ENCODE measurements around the gene SMIM23. TPM values are rescaled to one million over a fixed set of nuclear protein-coding genes. Genes with fewer than 3 reads are reported as not detected.

Gene SMIM23
- total and polyA plus RNA-seq, 2 donors (not counting 3 experiments of a cell fraction or from before 2014, with no cell fraction given): not detected

DNA sequence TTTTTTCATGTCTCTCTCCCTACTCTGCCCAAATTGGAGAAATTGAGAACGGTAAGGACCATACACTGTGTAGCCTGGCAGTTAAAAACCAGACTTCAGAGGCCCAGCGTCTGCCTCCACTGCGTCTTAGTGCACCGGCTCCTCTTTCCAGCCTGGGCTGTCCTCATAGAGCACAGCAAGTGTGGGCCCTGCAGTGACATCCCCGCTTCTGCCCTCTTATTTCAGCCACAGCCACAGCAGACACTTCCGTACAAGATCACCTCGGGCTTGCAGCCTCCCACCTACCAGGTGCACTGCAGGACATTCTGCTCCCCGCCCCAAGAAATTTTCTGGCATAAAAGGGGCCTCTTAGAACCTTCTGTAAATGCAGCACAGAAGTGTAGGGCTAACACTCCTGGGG, 21.4 kb upstream of the SMIM23 start:
- Histone ChIP-seq H3K4me3 (replicated peaks in 1 of 3; ENCODE audit: insufficient read depth in 1 of 3, low read depth in 1 of 3, low read length in 3 of 3) (no peak overlapping the region), H3K27ac (ENCODE audit: insufficient read depth, low read depth, low read length) (no peak overlapping the region), H4K20me1 (replicated peaks; ENCODE audit: control insufficient read depth, extremely low read depth, insufficient read depth, low read length) (no peaks in the 10 kb centered on the region), H3K4me2 (ENCODE audit: insufficient read depth, low read length) (no peak overlapping the region), H3K9me1 (replicated peaks; ENCODE audit: control insufficient read depth, extremely low read depth, insufficient read depth, low read length) (no peaks in the 10 kb centered on the region), H2AFZ (ENCODE audit: low read depth, low read length) (no peak overlapping the region), H3K36me3 (ENCODE audit: control insufficient read depth in 2 of 2, extremely low read depth in 1 of 2, insufficient read depth in 2 of 2, low read length in 2 of 2) (no peaks in the 10 kb centered on the region), H3K9ac (replicated peaks; ENCODE audit: extremely low read depth, insufficient read depth, low read length) (no peak overlapping the region), H3K27me3 (ENCODE audit: control insufficient read depth in 2 of 2, insufficient read depth in 2 of 2, low read length in 2 of 2) (peaks cover 0 to 5% of the 10 kb centered on the region in 2 experiments), H3K4me1 (ENCODE audit: control insufficient read depth, extremely low read depth, insufficient read depth, low read length) (peaks cover 2% of the 10 kb centered on the region), H3K79me2 (ENCODE audit: control insufficient read depth, insufficient read depth, low read length) (no peaks in the 10 kb centered on the region), H3K9me3 (replicated peaks; ENCODE audit: control insufficient read depth, insufficient read depth, low read length) (no peaks in the 10 kb centered on the region)
- POLR2A ChIA-PET: no interaction called here
- intact Hi-C loops (cut with micrococcal nuclease) (no loop called here), dilution Hi-C loops (cut with MboI; ENCODE audit: extremely low pct_ligation_motif_present, low sequenced_read_pairs) (no loop called here)
- no TSS peak for BruUV-seq (replicated peaks)
- FAIRE-seq (no peak), DNase-seq (ENCODE audit: low read depth, low spot score) (no peak)
- no peak for TF ChIP-seq MYC (IDR thresholded peaks at IDR 0.05; ENCODE audit: low read depth, low read length)
- TF ChIP-seq, protein P1, sequence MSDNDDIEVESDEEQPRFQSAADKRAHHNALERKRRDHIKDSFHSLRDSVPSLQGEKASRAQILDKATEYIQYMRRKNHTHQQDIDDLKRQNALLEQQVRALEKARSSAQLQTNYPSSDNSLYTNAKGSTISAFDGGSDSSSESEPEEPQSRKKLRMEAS (IDR thresholded peaks at IDR 0.05; ENCODE audit: insufficient read depth, insufficient read length): no peak
- TF ChIP-seq, protein P2, sequence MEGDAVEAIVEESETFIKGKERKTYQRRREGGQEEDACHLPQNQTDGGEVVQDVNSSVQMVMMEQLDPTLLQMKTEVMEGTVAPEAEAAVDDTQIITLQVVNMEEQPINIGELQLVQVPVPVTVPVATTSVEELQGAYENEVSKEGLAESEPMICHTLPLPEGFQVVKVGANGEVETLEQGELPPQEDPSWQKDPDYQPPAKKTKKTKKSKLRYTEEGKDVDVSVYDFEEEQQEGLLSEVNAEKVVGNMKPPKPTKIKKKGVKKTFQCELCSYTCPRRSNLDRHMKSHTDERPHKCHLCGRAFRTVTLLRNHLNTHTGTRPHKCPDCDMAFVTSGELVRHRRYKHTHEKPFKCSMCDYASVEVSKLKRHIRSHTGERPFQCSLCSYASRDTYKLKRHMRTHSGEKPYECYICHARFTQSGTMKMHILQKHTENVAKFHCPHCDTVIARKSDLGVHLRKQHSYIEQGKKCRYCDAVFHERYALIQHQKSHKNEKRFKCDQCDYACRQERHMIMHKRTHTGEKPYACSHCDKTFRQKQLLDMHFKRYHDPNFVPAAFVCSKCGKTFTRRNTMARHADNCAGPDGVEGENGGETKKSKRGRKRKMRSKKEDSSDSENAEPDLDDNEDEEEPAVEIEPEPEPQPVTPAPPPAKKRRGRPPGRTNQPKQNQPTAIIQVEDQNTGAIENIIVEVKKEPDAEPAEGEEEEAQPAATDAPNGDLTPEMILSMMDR (IDR thresholded peaks at IDR 0.05; ENCODE audit: extremely low read depth in 1 of 2, insufficient read depth in 1 of 2, low read depth in 1 of 2, low read length in 2 of 2): no peak
- TF ChIP-seq POLR2A (IDR thresholded peaks at IDR 0.05; ENCODE audit: low read depth, low read length): no peak
- no peak for TF ChIP-seq JUN (IDR thresholded peaks at IDR 0.05; ENCODE audit: borderline replicate concordance, insufficient read depth, insufficient read length, low read depth)
- TF ChIP-seq GATA2 (IDR thresholded peaks at IDR 0.05; ENCODE audit: insufficient read depth, insufficient read length, low read depth, low read length): no peak
- no peak for TF ChIP-seq FOS (IDR thresholded peaks at IDR 0.05; ENCODE audit: borderline replicate concordance, insufficient read depth, low read length)
- no peak for TF ChIP-seq EZH2 (IDR thresholded peaks at IDR 0.05; ENCODE audit: borderline replicate concordance, low read depth, low read length, severe bottlenecking)
- TF ChIP-seq POLR2AphosphoS5 (IDR thresholded peaks at IDR 0.05; ENCODE audit: insufficient read depth, low read depth, low read length): no peak
- CTCF ChIA-PET: no interaction called here
